Fibroblast of villous mesenchyme (primary cell): Measurements from ENCODE around the gene TTLL1. TPM values are rescaled to one million over a fixed set of nuclear protein-coding genes. Genes with fewer than 3 reads are reported as not detected.
"Not testable (repeated sequence)": the region's sequence is repeated elsewhere in the genome, so short reads cannot be mapped to it uniquely, and the experiment has no call there.

Experiments
- DNase-seq: peaks from one replicate; pipeline ENCODE4 v3.0.0-alpha.2; 2010; ENCODE audit warnings: low read depth
- H3K4me3 ChIP-seq: 2 replicates; pipeline ENCODE4 v1.5.1; 2011; ENCODE audit warnings: low read depth, mild to moderate bottlenecking, low read length
- CTCF ChIP-seq: IDR thresholded peaks from 2 replicates; pipeline ENCODE4 v1.5.1; 2012; ENCODE audit warnings: low read depth, mild to moderate bottlenecking, low read length; ENCODE audit not compliant: insufficient read depth
- total RNA-seq: library from RNA; depleted of rRNA; stranded (reverse); fragments of >200 nt; gene quantifications from 2 replicates; pipeline ENCODE4 v1.2.3, GENCODE V29; 2012

The TTLL1 gene
- total RNA-seq, 1 donor = 8.2 TPM

- peak overlapping the region; percentile 53 for H3K4me3 ChIP-seq
- TF ChIP-seq CTCF = no peak
- DNase-seq = no peak
Observed at GRCh38 chr22:43109921-43110443, 20.8 kb upstream of the TTLL1 start.

GRCh38 chr22:43109511-43109910 is 20.3 kb upstream of the TTLL1 start:
- no peak for TF ChIP-seq CTCF
- DNase-seq = no peak
- no peak overlapping the region for H3K4me3 ChIP-seq

GRCh38 chr22:43106302-43106701 is 17.1 kb upstream of the TTLL1 start:
- TF ChIP-seq CTCF = no peak
- no peak for DNase-seq
- no peak overlapping the region for H3K4me3 ChIP-seq

- DNase-seq, H3K4me3 ChIP-seq: not testable (repeated sequence)
Observed at GRCh38 chr22:43104950-43105349, 15.8 kb upstream of the TTLL1 start.

- not testable (repeated sequence) for H3K4me3 ChIP-seq
- peak; percentile 43 for DNase-seq
Observed at GRCh38 chr22:43104056-43104625, 14.9 kb upstream of the TTLL1 start.

- peak; percentile 28 for DNase-seq
- no peak for TF ChIP-seq CTCF
- no peak overlapping the region for H3K4me3 ChIP-seq
Observed at GRCh38 chr22:43101306-43101705, 12.1 kb upstream of the TTLL1 start.

- DNase-seq = no peak
- TF ChIP-seq CTCF = no peak
Observed at GRCh38 chr22:43100225-43100624, 11.0 kb upstream of the TTLL1 start.

GRCh38 chr22:43099095-43099494 is 9.9 kb upstream of the TTLL1 start:
- no peak for TF ChIP-seq CTCF
- H3K4me3 ChIP-seq = no peak overlapping the region
- DNase-seq = no peak

More at GRCh38 chr22:43100225-43100624, 11.0 kb upstream of the TTLL1 start:
- no peak overlapping the region for H3K4me3 ChIP-seq
